B cell (primary cell): Measurements from ENCODE around the gene FUS. TPM values are rescaled to one million over a fixed set of nuclear protein-coding genes. Genes with fewer than 3 reads are reported as not detected.
A peak's percentile ranks its signal among the peaks of the same experiment; 100 is the strongest.

Experiments
- ATAC-seq: fragments of 200-7000 bp; cut with Tn5 transposase; one replicate; pipeline ENCODE4 v1.10.0; 2021; ENCODE audit warnings: low read depth, mild to moderate bottlenecking, moderate number of reproducible peaks, moderate library complexity
- CTCF ChIA-PET: fragments of 350-600 bp; sonication (Branson Sonifier 250); formaldehyde crosslinking; loops from one replicate; lab custom pipeline; 2021; ENCODE audit warnings: antibody characterized with exemption, inconsistent platforms; lab: Charles Lee
- POLR2A ChIA-PET: fragments of 350-600 bp; sonication (Branson Sonifier 250); formaldehyde crosslinking; loops from one replicate; lab custom pipeline; 2021; ENCODE audit warnings: antibody characterized with exemption; lab: Charles Lee
- DNase-seq: peaks from one replicate; pipeline ENCODE4 v3.0.0; 2013
- H2AFZ ChIP-seq: 2 replicates; pipeline ENCODE4 v1.6.1; 2012; ENCODE audit warnings: mild to moderate bottlenecking, low read depth, low read length; ENCODE audit not compliant: insufficient read depth, poor library complexity, severe bottlenecking
- H3K27ac ChIP-seq, 2 donors: 1 replicate in 1 of 2; 2 replicates in 1 of 2; pipeline ENCODE4 v1.5.1; 2012 to 2013; ENCODE audit warnings: low read length in 2 of 2, mild to moderate bottlenecking in 2 of 2, moderate library complexity in 1 of 2
- H3K27me3 ChIP-seq, 4 experiments: fragments of 200-600 bp in 1 of 4; sonication (generic) in 1 of 4; replicated peaks in 1 of 4; 1 replicate in 2 of 4; 2 replicates in 2 of 4; pipeline versions ENCODE4 v1.6.1 to v1.7.0; 2013 to 2016; ENCODE audit warnings: low read length in 3 of 4, mild to moderate bottlenecking in 2 of 4, mixed read lengths in 1 of 4, moderate library complexity in 1 of 4; ENCODE audit not compliant: insufficient read depth in 4 of 4, control insufficient read depth in 3 of 4; ENCODE audit errors: control extremely low read depth in 1 of 4
- H3K36me3 ChIP-seq, 2 experiments: replicated peaks in 1 of 2; 1 replicate in 1 of 2; 2 replicates in 1 of 2; pipeline versions ENCODE4 v1.6.1 to v1.7.1; 2013; ENCODE audit warnings: low read length in 1 of 2; ENCODE audit not compliant: insufficient read depth in 2 of 2, control insufficient read depth in 1 of 2; ENCODE audit errors: control extremely low read depth in 1 of 2, extremely low read depth in 1 of 2
- H3K4me1 ChIP-seq, 2 donors: fragments of 200-600 bp in 1 of 2; sonication (generic) in 1 of 2; 1 replicate in 1 of 2; 2 replicates in 1 of 2; pipeline versions ENCODE4 v1.5.1 to v1.6.1; 2013 to 2017; ENCODE audit warnings: low read length in 2 of 2; ENCODE audit not compliant: control insufficient read depth in 2 of 2, insufficient read depth in 2 of 2
- H3K4me2 ChIP-seq: replicated peaks from 2 replicates; pipeline ENCODE3; 2012; ENCODE audit warnings: mild to moderate bottlenecking, low read depth, low read length; ENCODE audit not compliant: poor library complexity, severe bottlenecking
- H3K4me3 ChIP-seq, 5 experiments: fragments of 200-600 bp in 1 of 5; sonication (generic) in 1 of 5; 1 replicate in 3 of 5; 2 replicates in 2 of 5; pipeline versions ENCODE4 v1.5.1 to v1.7.0; 2011 to 2016; ENCODE audit warnings: low read length in 4 of 5, mild to moderate bottlenecking in 4 of 5, low read depth in 2 of 5, control low read depth in 1 of 5, moderate library complexity in 1 of 5; ENCODE audit not compliant: insufficient read depth in 1 of 5; ENCODE audit errors: control extremely low read depth in 1 of 5, extremely low read depth in 1 of 5
- H3K79me2 ChIP-seq: fragments of 200-600 bp; sonication (generic); one replicate; pipeline ENCODE4 v1.6.0; 2016; ENCODE audit warnings: low read length; ENCODE audit not compliant: control insufficient read depth, insufficient read depth
- H3K9ac ChIP-seq: fragments of 200-600 bp; sonication (generic); 2 replicates; pipeline ENCODE4 v1.6.1; 2017; ENCODE audit warnings: mild to moderate bottlenecking, low read length, moderate library complexity
- H3K9me3 ChIP-seq, 3 donors: one replicate each; pipeline versions ENCODE4 v1.6.1 to v1.7.1; 2013; ENCODE audit warnings: low read length in 2 of 3; ENCODE audit not compliant: control insufficient read depth in 2 of 3, insufficient read depth in 1 of 3; ENCODE audit errors: control extremely low read depth in 1 of 3
- H4K20me1 ChIP-seq: 2 replicates; pipeline ENCODE4 v1.6.0; 2012; ENCODE audit warnings: mild to moderate bottlenecking, low read length; ENCODE audit not compliant: insufficient read depth, control insufficient read depth, poor library complexity, severe bottlenecking
- H3K27ac Mint-ChIP-seq: one replicate; pipeline ENCODE4 v1.8.0; 2021; ENCODE audit warnings: mixed read lengths
- H3K27me3 Mint-ChIP-seq: one replicate; pipeline ENCODE4 v1.8.0; 2021; ENCODE audit warnings: mixed read lengths
- H3K4me1 Mint-ChIP-seq: one replicate; pipeline ENCODE4 v1.8.0; 2021; ENCODE audit warnings: mixed read lengths
- H3K4me3 Mint-ChIP-seq: one replicate; pipeline ENCODE4 v1.8.0; 2021; ENCODE audit warnings: mixed read lengths
- H3K9me3 Mint-ChIP-seq: one replicate; pipeline ENCODE4 v1.8.0; 2022; ENCODE audit warnings: mixed read lengths; ENCODE audit not compliant: insufficient read depth
- EZH2 ChIP-seq: IDR thresholded peaks from 2 replicates; pipeline ENCODE4 v1.6.1; 2012; ENCODE audit warnings: borderline replicate concordance, low read depth, mild to moderate bottlenecking, moderate library complexity, low read length; ENCODE audit not compliant: insufficient read depth, poor library complexity, severe bottlenecking
- WGBS: methylation state at CpG from one replicate; pipeline ENCODE4 v1.1.5; 2013; ENCODE audit warnings: missing lambda C conversion rate; ENCODE audit not compliant: insufficient coverage; 5-methylcytosine and 5-hydroxymethylcytosine counted together
- intact Hi-C: fragments of 100-400 bp; cut with micrococcal nuclease; formaldehyde crosslinking; loops from one replicate; pipeline ENCODE4 v1.10.0; 2022
- polyA plus RNA-seq: library from polyadenylated mRNA; depleted of rRNA; stranded (reverse); fragments of >200 nt; gene quantifications from 2 replicates; pipeline ENCODE4 v1.2.3, GENCODE V29; 2012
- total RNA-seq, 2 donors: library from RNA; stranded (reverse); fragments of 120-200 nt in 1 of 2; gene quantifications; 1 replicate in 1 of 2; 2 replicates in 1 of 2; pipeline versions ENCODE4 v1.2.3 to v1.2.4, GENCODE V29; 2013 to 2022
- TF ChIP-seq, protein P1 (sequence below): fragments of 200-600 bp; IDR thresholded peaks from one replicate; pipeline ENCODE4 v1.8.0; 2022; ENCODE audit warnings: antibody characterized with exemption, mild to moderate bottlenecking

FUS gene
- total and polyA plus RNA-seq, 2 donors (not counting 1 experiment from before 2014, with no cell fraction given) = 181 to 597 TPM

- H3K79me2 ChIP-seq = no peaks in the 10 kb centered on the region
- CTCF ChIA-PET = no interaction called here
- H3K27me3 ChIP-seq = no peaks in the 10 kb centered on the region
- H3K9me3 Mint-ChIP-seq = no peaks in the 10 kb centered on the region
- H3K4me1 ChIP-seq = no peaks in the 10 kb centered on the region
- no peaks in the 10 kb centered on the region for H4K20me1 ChIP-seq
- no peaks in the 10 kb centered on the region for H3K27me3 Mint-ChIP-seq
- H3K4me3 ChIP-seq = no peak overlapping the region
- TF ChIP-seq EZH2 = no peak
- TF ChIP-seq, protein P1, sequence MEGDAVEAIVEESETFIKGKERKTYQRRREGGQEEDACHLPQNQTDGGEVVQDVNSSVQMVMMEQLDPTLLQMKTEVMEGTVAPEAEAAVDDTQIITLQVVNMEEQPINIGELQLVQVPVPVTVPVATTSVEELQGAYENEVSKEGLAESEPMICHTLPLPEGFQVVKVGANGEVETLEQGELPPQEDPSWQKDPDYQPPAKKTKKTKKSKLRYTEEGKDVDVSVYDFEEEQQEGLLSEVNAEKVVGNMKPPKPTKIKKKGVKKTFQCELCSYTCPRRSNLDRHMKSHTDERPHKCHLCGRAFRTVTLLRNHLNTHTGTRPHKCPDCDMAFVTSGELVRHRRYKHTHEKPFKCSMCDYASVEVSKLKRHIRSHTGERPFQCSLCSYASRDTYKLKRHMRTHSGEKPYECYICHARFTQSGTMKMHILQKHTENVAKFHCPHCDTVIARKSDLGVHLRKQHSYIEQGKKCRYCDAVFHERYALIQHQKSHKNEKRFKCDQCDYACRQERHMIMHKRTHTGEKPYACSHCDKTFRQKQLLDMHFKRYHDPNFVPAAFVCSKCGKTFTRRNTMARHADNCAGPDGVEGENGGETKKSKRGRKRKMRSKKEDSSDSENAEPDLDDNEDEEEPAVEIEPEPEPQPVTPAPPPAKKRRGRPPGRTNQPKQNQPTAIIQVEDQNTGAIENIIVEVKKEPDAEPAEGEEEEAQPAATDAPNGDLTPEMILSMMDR = no peak
- peak; percentile 9 for DNase-seq
- H3K36me3 ChIP-seq = peaks cover 0 to 31% of the 10 kb centered on the region in 2 experiments
- intact Hi-C loops = no loop called here
- WGBS = 70% methylated on average over 2 of the region's 5 CpGs
- no peak overlapping the region for H3K4me2 ChIP-seq
- no peaks in the 10 kb centered on the region for H3K9me3 ChIP-seq
- no peak overlapping the region for H2AFZ ChIP-seq
- no peaks in the 10 kb centered on the region for H3K4me1 Mint-ChIP-seq
- POLR2A ChIA-PET = interaction anchor here (0.5 kb wide), 1 partner anchor 14 kb away, joined by 4 read pairs; no protein-coding TSS in a partner anchor
- no peak overlapping the region for H3K4me3 Mint-ChIP-seq
- no peak overlapping the region for H3K27ac Mint-ChIP-seq
- no peak overlapping the region for H3K9ac ChIP-seq
- ATAC-seq = no peak
- no peak overlapping the region for H3K27ac ChIP-seq
These were observed 45.8 kb upstream of the FUS start for GRCh38 chr16:31134091-31134571.

DNA sequence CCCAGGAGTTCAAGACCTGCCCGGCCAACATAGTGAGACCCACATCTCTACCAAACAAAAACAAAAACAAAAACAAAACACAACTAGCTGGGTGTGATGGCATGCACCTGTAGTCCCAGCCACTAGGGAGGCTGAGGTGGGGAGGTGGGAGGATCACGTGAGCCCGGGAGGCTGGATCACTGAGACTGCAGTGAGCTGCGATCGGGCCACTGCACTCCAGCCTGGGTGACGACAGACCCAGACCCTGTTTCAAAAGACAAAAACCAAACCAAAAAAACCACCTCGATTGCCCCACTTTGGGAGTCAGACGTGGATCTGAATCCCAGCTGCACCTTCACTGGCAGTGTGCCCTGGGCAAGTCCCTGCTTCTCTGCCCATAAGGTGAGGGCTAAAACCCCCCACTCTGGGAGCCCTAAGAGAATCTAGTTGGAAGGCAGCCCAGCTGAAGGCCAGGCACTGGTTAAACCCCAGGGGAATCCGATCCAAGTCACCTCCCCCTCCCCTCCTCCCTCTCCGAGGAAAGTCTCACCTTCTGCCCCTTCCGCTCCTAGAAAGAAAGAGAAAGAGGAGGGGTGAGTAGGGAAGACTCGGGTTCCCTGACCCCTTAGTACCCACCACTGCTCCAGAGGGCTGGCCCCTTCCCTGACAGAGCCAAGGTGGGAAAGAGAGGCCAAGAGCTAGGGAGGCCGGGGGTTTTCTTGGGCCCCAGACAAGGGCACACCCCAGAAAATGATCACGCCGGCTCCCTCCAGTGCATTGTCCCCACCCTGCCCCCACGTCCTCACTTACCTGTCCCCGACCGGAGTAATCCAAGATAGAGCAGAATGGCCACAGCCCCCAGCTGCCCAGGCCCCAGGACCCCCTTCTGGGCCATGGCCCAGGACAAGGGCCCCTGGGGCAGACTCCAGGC lies 45.1 kb upstream of the FUS start:
- WGBS = 83% methylated on average over 12 of the region's 18 CpGs
- Mint-ChIP-seq H3K27me3 (no peaks in the 10 kb centered on the region), H3K4me3 (no peak overlapping the region), H3K9me3 (no peaks in the 10 kb centered on the region), H3K4me1 (no peaks in the 10 kb centered on the region), H3K27ac (no peak overlapping the region)
- Histone ChIP-seq H3K27me3 (no peaks in the 10 kb centered on the region), H3K9me3 (no peaks in the 10 kb centered on the region), H3K4me1 (no peaks in the 10 kb centered on the region), H2AFZ (no peak overlapping the region), H3K27ac (no peak overlapping the region), H3K9ac (no peak overlapping the region), H3K36me3 (peaks cover 0 to 25% of the 10 kb centered on the region in 2 experiments), H4K20me1 (no peaks in the 10 kb centered on the region), H3K79me2 (no peaks in the 10 kb centered on the region), H3K4me3 (no peak overlapping the region), H3K4me2 (no peak overlapping the region)
- intact Hi-C loops = no loop called here
- ATAC-seq (no peak), DNase-seq (peak; percentile 4)
- CTCF ChIA-PET = no interaction called here
- POLR2A ChIA-PET = interaction anchor here (0.5 kb wide), 2 partner anchors 14 to 1344 kb away, joined by 3 to 4 read pairs; partner anchors contain the start of gene KIF22
- TF ChIP-seq, protein P1 = no peak
- TF ChIP-seq EZH2 = no peak
